ENCODE data around the gene DUSP2.

DNA sequence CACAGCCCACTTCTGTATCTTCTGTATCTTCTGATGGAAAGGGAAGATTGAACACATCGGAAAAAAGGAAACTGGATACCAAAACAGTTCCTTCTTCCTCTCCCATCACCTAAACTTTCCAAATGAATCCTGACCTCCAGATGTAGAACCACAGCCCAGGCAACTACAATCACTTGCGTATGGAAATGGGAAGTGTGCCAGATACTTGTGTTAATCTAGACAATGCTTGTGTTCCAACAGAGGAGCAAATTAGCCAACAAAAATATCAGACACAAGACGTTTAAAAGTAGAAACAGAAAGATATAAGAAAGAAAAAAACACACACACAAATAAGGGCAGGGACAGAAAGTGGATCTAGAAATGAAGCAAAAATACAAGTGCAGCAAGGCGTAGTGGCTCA lies 31.4 kb upstream of the DUSP2 start:
- TF ChIP-seq CTCF (IDR thresholded peaks at IDR 0.05): no peak
- no peak for TF ChIP-seq POLR2A (IDR thresholded peaks at IDR 0.05)
